ENCODE results near the gene TLE5. TPM values are rescaled to one million over a fixed set of nuclear protein-coding genes. Genes with fewer than 3 reads are reported as not detected.
A peak's percentile ranks its signal among the peaks of the same experiment; 100 is the strongest.
"Not testable (repeated sequence)": the region's sequence is repeated elsewhere in the genome, so short reads cannot be mapped to it uniquely, and the experiment has no call there.

The TLE5 gene
- polyA plus RNA-seq, 2 of the 4 experiments (the other 2 are of a cell fraction), result 171 to 216 TPM

GRCh38 chr19:3039125-3039524, 23.2 kb downstream of the TLE5 start:
- ChIA-PET POLR2A (interaction anchor here (0.7 kb wide), 1 partner anchor 14 kb away, joined by 6 read pairs; no protein-coding TSS in a partner anchor), CTCF (interaction anchor here (0.6 to 1.3 kb wide), 4 partner anchors 59 to 290 kb away, joined by 3 to 5 read pairs (median 4); no protein-coding TSS in a partner anchor)
- H3K27ac ChIP-seq, result no peak overlapping the region
- 80% methylated on average over 5 of the region's 5 CpGs for WGBS (ENCODE audit: missing lambda C conversion rate)
- H3K9me3 ChIP-seq, result no peaks in the 10 kb centered on the region
- no peak overlapping the region for H3K4me2 ChIP-seq
- no peak overlapping the region for H3K4me3 ChIP-seq
- no peak for FAIRE-seq
- no peak for ATAC-seq
- DNase-seq (ENCODE audit: low read depth in 1 of 2, low spot score in 1 of 2), result no peak
- H3K4me1 ChIP-seq, result peaks cover 12% of the 10 kb centered on the region
- TF ChIP-seq ZFP36 (IDR thresholded peaks at IDR 0.05; ENCODE audit: borderline replicate concordance, partially characterized antibody), result peak; percentile 78
- peak; percentile 80 for TF ChIP-seq KDM1A (IDR thresholded peaks at IDR 0.05; ENCODE audit: low read depth)
- TF ChIP-seq RCOR1 (IDR thresholded peaks at IDR 0.05; ENCODE audit: low read depth, low read length), result 0 out of 2 replicates have a peak, but pooled peaks have one; percentile 35
- TF ChIP-seq, protein P1, sequence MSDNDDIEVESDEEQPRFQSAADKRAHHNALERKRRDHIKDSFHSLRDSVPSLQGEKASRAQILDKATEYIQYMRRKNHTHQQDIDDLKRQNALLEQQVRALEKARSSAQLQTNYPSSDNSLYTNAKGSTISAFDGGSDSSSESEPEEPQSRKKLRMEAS (IDR thresholded peaks at IDR 0.05), result no peak

DNA sequence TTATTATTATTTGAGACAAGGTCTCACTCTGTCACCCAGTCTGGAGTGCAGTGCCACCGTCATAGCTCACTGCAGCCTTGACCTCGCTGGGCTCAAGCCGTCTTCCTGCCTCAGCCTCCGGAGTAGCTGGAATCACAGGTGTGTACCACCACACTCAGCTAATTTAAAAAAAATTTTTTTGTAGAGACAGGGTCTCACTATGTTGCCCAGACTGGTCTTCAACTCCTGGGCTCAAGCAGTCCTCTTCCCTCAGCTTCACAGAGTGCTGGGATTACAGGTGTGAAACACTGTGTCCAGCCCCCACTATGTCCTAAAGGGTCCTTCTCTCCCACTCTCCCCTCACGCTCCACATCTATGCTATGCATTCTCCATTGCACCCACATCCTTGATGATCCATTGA, 24.1 kb downstream of the TLE5 start:
- DNase-seq (ENCODE audit: low read depth in 1 of 2, low spot score in 1 of 2), result no peak
- TF ChIP-seq, protein P2, sequence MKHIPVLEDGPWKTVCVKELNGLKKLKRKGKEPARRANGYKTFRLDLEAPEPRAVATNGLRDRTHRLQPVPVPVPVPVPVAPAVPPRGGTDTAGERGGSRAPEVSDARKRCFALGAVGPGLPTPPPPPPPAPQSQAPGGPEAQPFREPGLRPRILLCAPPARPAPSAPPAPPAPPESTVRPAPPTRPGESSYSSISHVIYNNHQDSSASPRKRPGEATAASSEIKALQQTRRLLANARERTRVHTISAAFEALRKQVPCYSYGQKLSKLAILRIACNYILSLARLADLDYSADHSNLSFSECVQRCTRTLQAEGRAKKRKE (CRISPR knock-in tag; IDR thresholded peaks at IDR 0.05; ENCODE audit: low read depth), result no peak
- TF ChIP-seq KDM5A (IDR thresholded peaks at IDR 0.05) (no peak), RNF2 (IDR thresholded peaks at IDR 0.05; ENCODE audit: borderline replicate concordance, low read depth) (no peak), TFCP2L1 (CRISPR knock-in tag; IDR thresholded peaks at IDR 0.05) (no peak), ZNF302 (CRISPR knock-in tag; IDR thresholded peaks at IDR 0.05) (no peak), KDM1A (IDR thresholded peaks at IDR 0.05; ENCODE audit: low read depth) (no peak), BCL3 (IDR thresholded peaks at IDR 0.05) (no peak), CHD2 (IDR thresholded peaks at IDR 0.05; ENCODE audit: low read length, partially characterized antibody) (no peak), HDAC2 (IDR thresholded peaks at IDR 0.05) (no peak), ELK1 (IDR thresholded peaks at IDR 0.05; ENCODE audit: low read depth, low read length) (no peak)
- TF ChIP-seq, protein P3, sequence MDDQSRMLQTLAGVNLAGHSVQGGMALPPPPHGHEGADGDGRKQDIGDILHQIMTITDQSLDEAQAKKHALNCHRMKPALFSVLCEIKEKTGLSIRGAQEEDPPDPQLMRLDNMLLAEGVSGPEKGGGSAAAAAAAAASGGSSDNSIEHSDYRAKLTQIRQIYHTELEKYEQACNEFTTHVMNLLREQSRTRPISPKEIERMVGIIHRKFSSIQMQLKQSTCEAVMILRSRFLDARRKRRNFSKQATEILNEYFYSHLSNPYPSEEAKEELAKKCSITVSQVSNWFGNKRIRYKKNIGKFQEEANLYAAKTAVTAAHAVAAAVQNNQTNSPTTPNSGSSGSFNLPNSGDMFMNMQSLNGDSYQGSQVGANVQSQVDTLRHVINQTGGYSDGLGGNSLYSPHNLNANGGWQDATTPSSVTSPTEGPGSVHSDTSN (IDR thresholded peaks at IDR 0.05), result no peak
- ATAC-seq, result no peak
- no peaks in the 10 kb centered on the region for H3K9me3 ChIP-seq
- 92% methylated on average over 5 of the region's 5 CpGs for WGBS (ENCODE audit: missing lambda C conversion rate)
- H3K4me1 ChIP-seq, result peaks cover 12% of the 10 kb centered on the region
- H3K27ac ChIP-seq, result no peak overlapping the region
- H3K4me2 ChIP-seq, result no peak overlapping the region
- ChIA-PET POLR2A (no interaction called here), CTCF (interaction anchor here (0.9 to 3.1 kb wide), 3 partner anchors 60 to 88 kb away, joined by 3 to 19 read pairs (median 3); no protein-coding TSS in a partner anchor)
- no peak overlapping the region for H3K4me3 ChIP-seq
- FAIRE-seq, result no peak

- Histone ChIP-seq H3K4me1 (peaks cover 12% of the 10 kb centered on the region), H3K4me3 (peak overlapping the region; percentile 65; the same call in 1 of the 3 replicates), H3K27ac (peak overlapping the region; percentile 90 to 94), H3K4me2 (peak overlapping the region; percentile 87)
- DNase-seq (ENCODE audit: low read depth in 1 of 2, low spot score in 1 of 2); ATAC-seq; H3K9me3 ChIP-seq; FAIRE-seq: not testable (repeated sequence)
- WGBS (ENCODE audit: missing lambda C conversion rate), result 39% methylated on average over 14 of the region's 14 CpGs
- ChIA-PET CTCF (interaction anchor here (0.6 to 3.1 kb wide), 10 partner anchors 12 to 967 kb away, joined by 3 to 19 read pairs (median 6); no protein-coding TSS in a partner anchor), POLR2A (interaction anchor here (0.6 to 2.3 kb wide), 4 partner anchors 17 to 87 kb away, joined by 3 to 22 read pairs (median 12); partner anchors contain the start of gene TLE6)
Measured at GRCh38 chr19:3036977-3037544, 25.2 kb downstream of the TLE5 start.
